Measurements from ENCODE around the gene GNB1. TPM values are rescaled to one million over a fixed set of nuclear protein-coding genes. Genes with fewer than 3 reads are reported as not detected.

GNB1 gene
- total and polyA plus RNA-seq, 7 donors: 32.3 to 100 (median 70.1) TPM

GRCh38 chr1:1782399-1783221 lies 108.3 kb downstream of the GNB1 start:
- H3K36me3 ChIP-seq (ENCODE audit: insufficient read depth in 1 of 2, low read depth in 1 of 2): peaks cover 0 to 30% of the 10 kb centered on the region in 2 donors
- intact Hi-C loops (cut with DNase I): no loop called here
- peak overlapping the region; percentile 50 for H3K27ac ChIP-seq
- no peaks in the 10 kb centered on the region for H3K27me3 ChIP-seq (ENCODE audit: insufficient read depth in 3 of 3, low read length in 2 of 3)
- peak overlapping the region; percentile 45 for H3K4me3 ChIP-seq
- no peaks in the 10 kb centered on the region for H3K9me3 ChIP-seq
- no peak for TF ChIP-seq CTCF (IDR thresholded peaks at IDR 0.05)
- DNase-seq (peak; percentile 72 to 79), ATAC-seq (peak in 3 of 4 donors; percentile 8 to 32 (median 8))
- peaks cover 22% of the 10 kb centered on the region for H3K4me1 ChIP-seq
- WGBS, 3 donors: 5 to 6% (median 5%) methylated on average over 34 to 36 of the region's 36 CpGs

- H3K4me3 ChIP-seq: no peak overlapping the region
- H3K4me1 ChIP-seq: peaks cover 30% of the 10 kb centered on the region
- H3K27ac ChIP-seq: no peak overlapping the region
- H3K36me3 ChIP-seq (ENCODE audit: insufficient read depth in 1 of 2, low read depth in 1 of 2): peaks cover 0 to 19% of the 10 kb centered on the region in 2 donors
- no peaks in the 10 kb centered on the region for H3K9me3 ChIP-seq
- no peak for TF ChIP-seq CTCF (IDR thresholded peaks at IDR 0.05)
- 65 to 76% (median 70%) methylated on average over 7 of the region's 7 CpGs for WGBS, 3 donors
- ATAC-seq (no peak), DNase-seq (peak in 1 of 2 donors; percentile 39)
- intact Hi-C loops (cut with DNase I): no loop called here
- no peaks in the 10 kb centered on the region for H3K27me3 ChIP-seq (ENCODE audit: insufficient read depth in 3 of 3, low read length in 2 of 3)
These were observed 109.4 kb downstream of the GNB1 start for GRCh38 chr1:1781526-1781903.

GRCh38 chr1:1780598-1781525 lies 110.0 kb downstream of the GNB1 start:
- no peaks in the 10 kb centered on the region for H3K27me3 ChIP-seq (ENCODE audit: insufficient read depth in 3 of 3, low read length in 2 of 3)
- peaks cover 0 to 18% of the 10 kb centered on the region in 2 donors for H3K36me3 ChIP-seq (ENCODE audit: insufficient read depth in 1 of 2, low read depth in 1 of 2)
- DNase-seq (peak in 1 of 2 donors; percentile 44), ATAC-seq (no peak)
- H3K27ac ChIP-seq: peak overlapping the region; percentile 23
- no peak for TF ChIP-seq CTCF (IDR thresholded peaks at IDR 0.05)
- intact Hi-C loops (cut with DNase I): no loop called here
- H3K9me3 ChIP-seq: no peaks in the 10 kb centered on the region
- WGBS, 3 donors: 67 to 80% (median 77%) methylated on average over 7 of the region's 7 CpGs
- peaks cover 37% of the 10 kb centered on the region for H3K4me1 ChIP-seq
- no peak overlapping the region for H3K4me3 ChIP-seq

GRCh38 chr1:1779691-1780597 lies 110.9 kb downstream of the GNB1 start:
- no peaks in the 10 kb centered on the region for H3K27me3 ChIP-seq (ENCODE audit: insufficient read depth in 3 of 3, low read length in 2 of 3)
- no peak for ATAC-seq
- peaks cover 45% of the 10 kb centered on the region for H3K4me1 ChIP-seq
- TF ChIP-seq CTCF (IDR thresholded peaks at IDR 0.05): no peak
- intact Hi-C loops (cut with DNase I): loop anchor here in 1 of 2 donors (2.0 to 5.0 kb wide), 2 partner anchors 112 to 127 kb away; partner anchors contain the start of gene GNB1
- 62 to 68% (median 67%) methylated on average over 19 of the region's 19 CpGs for WGBS, 3 donors
- no peak overlapping the region for H3K4me3 ChIP-seq
- peak; percentile 52 to 58 for DNase-seq
- peaks cover 0 to 11% of the 10 kb centered on the region in 2 donors for H3K36me3 ChIP-seq (ENCODE audit: insufficient read depth in 1 of 2, low read depth in 1 of 2)
- H3K27ac ChIP-seq: no peak overlapping the region
- H3K9me3 ChIP-seq: no peaks in the 10 kb centered on the region
